NCI-H128 (cell line): ENCODE measurements around the gene ACTR8.

Experiments used
- DNase-seq: peaks from one replicate; lab custom pipeline; 2025; ENCODE audit not compliant: unreplicated experiment; lab: John Stamatoyannopoulos, UW

Gene ACTR8

DNA sequence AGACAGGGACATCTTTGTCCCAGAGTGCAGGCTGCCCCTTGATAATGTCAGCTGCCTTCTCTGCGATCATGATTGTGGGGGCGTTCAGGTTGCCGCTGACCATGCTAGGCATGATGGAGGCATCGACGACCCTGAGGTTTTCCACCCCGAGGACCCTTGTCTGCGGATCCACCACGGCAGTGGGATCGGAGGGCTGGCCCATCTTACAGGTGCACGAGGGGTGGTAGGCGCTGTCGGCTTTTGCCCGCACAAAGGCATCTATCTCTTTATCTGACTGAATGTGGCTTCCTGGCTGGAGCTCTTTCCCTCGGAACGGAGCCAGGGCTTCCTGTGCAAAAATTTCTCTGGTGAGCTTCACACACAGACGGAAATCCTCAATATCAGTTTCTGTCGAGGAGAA, 64.1 kb downstream of the ACTR8 start:
- no peak for DNase-seq

DNA sequence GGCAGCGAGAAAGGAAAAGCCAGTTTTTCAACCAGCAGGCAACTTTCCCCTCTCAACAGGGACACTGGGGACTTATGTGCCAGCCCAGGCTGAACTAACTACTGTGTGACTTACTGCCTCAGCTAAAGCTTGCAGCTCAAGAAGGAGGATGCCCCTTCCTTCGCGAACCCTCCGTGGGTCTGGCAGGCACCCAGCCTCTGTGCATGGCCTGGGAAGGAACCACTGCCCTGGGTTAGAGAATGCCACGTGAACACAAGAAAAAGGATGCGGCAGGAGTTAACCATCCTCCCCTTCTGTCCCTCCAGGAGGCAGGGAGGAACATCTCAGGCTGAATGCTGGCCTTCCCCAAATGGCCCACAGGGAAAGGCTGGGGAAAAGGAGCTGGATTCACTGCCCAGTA, 64.7 kb downstream of the ACTR8 start:
- no peak for DNase-seq
